Thymus (tissue), 11 donors: ENCODE data around the gene DOCK11. TPM values are rescaled to one million over a fixed set of nuclear protein-coding genes. Genes with fewer than 3 reads are reported as not detected.

Experiments
- DNase-seq, 9 donors: peaks; one replicate each; pipeline ENCODE4 v3.0.0-alpha.2; 2013; ENCODE audit warnings: low spot score in 9 of 9, low read depth in 6 of 9, missing footprints in 1 of 9
- H3K27ac ChIP-seq, 2 donors: one replicate each; pipeline ENCODE4 v1.5.1; 2013; ENCODE audit warnings: control low read depth in 1 of 2, low read depth in 1 of 2, low read length in 1 of 2, mild to moderate bottlenecking in 1 of 2, moderate library complexity in 1 of 2
- H3K27me3 ChIP-seq, 2 donors: one replicate each; pipeline ENCODE4 v1.5.1; 2013; ENCODE audit warnings: low read length in 1 of 2; ENCODE audit not compliant: control insufficient read depth in 2 of 2, insufficient read depth in 1 of 2
- H3K36me3 ChIP-seq, 2 donors: one replicate each; pipeline ENCODE4 v1.5.1; 2013; ENCODE audit warnings: low read length in 1 of 2, mild to moderate bottlenecking in 1 of 2, moderate library complexity in 1 of 2; ENCODE audit not compliant: control insufficient read depth in 2 of 2, insufficient read depth in 2 of 2
- H3K4me1 ChIP-seq, 2 donors: one replicate each; pipeline ENCODE4 v1.5.1; 2013; ENCODE audit warnings: low read length in 2 of 2; ENCODE audit not compliant: control insufficient read depth in 2 of 2, insufficient read depth in 2 of 2
- H3K4me3 ChIP-seq, 2 donors: one replicate each; pipeline ENCODE4 v1.5.1; 2013; ENCODE audit warnings: low read length in 2 of 2, control low read depth in 1 of 2, mild to moderate bottlenecking in 1 of 2
- H3K9me3 ChIP-seq, 2 donors: one replicate each; pipeline ENCODE4 v1.5.1; 2013; ENCODE audit warnings: low read length in 1 of 2, mild to moderate bottlenecking in 1 of 2; ENCODE audit not compliant: control insufficient read depth in 2 of 2, insufficient read depth in 1 of 2
- WGBS: extraction: QIAGEN DNeasy Blood & Tissue Kit; methylation state at CpG from one replicate; pipeline ENCODE4 v1.1.7; 2013; 5-methylcytosine and 5-hydroxymethylcytosine counted together
- polyA plus RNA-seq: library from polyadenylated mRNA; stranded (reverse); fragments of 200-250 nt; gene quantifications from one replicate; pipeline ENCODE4 v1.2.3, GENCODE V29; 2013
- total RNA-seq: library from RNA; stranded (reverse); fragments of 120-200 nt; gene quantifications from one replicate; pipeline ENCODE4 v1.2.4, GENCODE V29; 2013
- donor health status: healthy.

Gene DOCK11
- total and polyA plus RNA-seq, 2 donors, result 47.8 to 49.9 TPM

DNA sequence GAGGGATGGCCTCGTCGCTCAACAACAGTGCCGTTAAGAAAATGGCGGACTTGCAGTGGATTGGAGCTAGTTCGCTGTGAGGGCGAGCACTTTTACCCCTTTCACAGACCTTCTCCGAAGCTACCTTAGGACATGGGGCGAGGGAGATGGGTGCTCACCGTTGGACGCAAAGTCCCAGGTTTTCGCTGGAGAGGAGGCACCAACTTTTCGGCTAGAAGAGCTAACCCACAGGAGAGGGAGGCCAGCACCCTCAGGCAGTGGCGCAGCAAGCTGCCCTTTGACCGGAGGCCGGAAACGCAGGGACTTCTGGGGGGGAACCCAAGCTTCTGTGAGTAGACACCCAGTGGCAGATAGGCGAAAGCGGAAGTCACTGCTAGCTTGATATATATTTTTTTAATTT is 138.7 kb downstream of the DOCK11 start:
- Histone ChIP-seq H3K36me3 (peaks cover 3 to 6% of the 10 kb centered on the region in 2 donors), H3K27ac (no peak overlapping the region), H3K9me3 (no peaks in the 10 kb centered on the region), H3K27me3 (no peaks in the 10 kb centered on the region), H3K4me1 (no peaks in the 10 kb centered on the region), H3K4me3 (no peak overlapping the region)
- DNase-seq, result no peak
- 98% methylated on average over 18 of the region's 18 CpGs for WGBS

- Histone ChIP-seq H3K9me3 (no peaks in the 10 kb centered on the region), H3K27ac (no peak overlapping the region), H3K4me3 (no peak overlapping the region), H3K4me1 (no peaks in the 10 kb centered on the region), H3K27me3 (no peaks in the 10 kb centered on the region), H3K36me3 (peaks cover 0 to 10% of the 10 kb centered on the region in 2 donors)
- no peak for DNase-seq
- 91% methylated on average over 2 of the region's 2 CpGs for WGBS
These were observed 142.4 kb downstream of the DOCK11 start for GRCh38 chrX:118637997-118638396.

DNA sequence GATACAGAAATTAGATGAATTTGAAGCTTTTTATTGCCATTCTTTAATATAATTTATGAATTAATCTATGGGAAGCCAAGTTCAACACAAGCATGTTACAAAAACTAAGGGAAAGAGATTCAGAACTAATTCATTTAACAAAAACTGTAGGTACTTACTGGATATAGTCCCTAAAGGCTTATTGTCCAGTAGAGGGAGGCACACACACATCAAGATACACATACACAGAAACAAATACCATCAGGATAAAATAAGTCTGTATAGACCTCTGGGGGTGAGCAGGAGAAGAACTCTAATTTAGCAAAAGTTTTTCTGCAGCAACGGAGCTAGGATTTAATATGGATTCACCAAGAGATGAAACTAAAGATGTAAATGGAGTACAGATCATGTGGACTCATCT is 148.8 kb downstream of the DOCK11 start:
- WGBS, result 98% methylated on average over 1 of the region's 1 CpG
- no peak overlapping the region for H3K27ac ChIP-seq
- DNase-seq, result no peak
- no peaks in the 10 kb centered on the region for H3K27me3 ChIP-seq
- H3K4me3 ChIP-seq, result no peak overlapping the region
- no peaks in the 10 kb centered on the region for H3K9me3 ChIP-seq
- peaks cover 3 to 4% of the 10 kb centered on the region in 2 donors for H3K36me3 ChIP-seq
- no peaks in the 10 kb centered on the region for H3K4me1 ChIP-seq

GRCh38 chrX:118652717-118653116 is 157.1 kb downstream of the DOCK11 start:
- WGBS, result 97% methylated on average over 3 of the region's 3 CpGs
- no peak for DNase-seq
- H3K27me3 ChIP-seq, result no peaks in the 10 kb centered on the region
- H3K4me1 ChIP-seq, result no peaks in the 10 kb centered on the region
- peaks cover 8 to 20% of the 10 kb centered on the region in 2 donors for H3K36me3 ChIP-seq
- no peak overlapping the region for H3K4me3 ChIP-seq
- H3K9me3 ChIP-seq, result no peaks in the 10 kb centered on the region
- H3K27ac ChIP-seq, result no peak overlapping the region

GRCh38 chrX:118654331-118654730 is 158.7 kb downstream of the DOCK11 start:
- peaks cover 8 to 26% of the 10 kb centered on the region in 2 donors for H3K36me3 ChIP-seq
- H3K9me3 ChIP-seq, result no peaks in the 10 kb centered on the region
- no peaks in the 10 kb centered on the region for H3K27me3 ChIP-seq
- no peak overlapping the region for H3K27ac ChIP-seq
- no peak overlapping the region for H3K4me3 ChIP-seq
- no peak for DNase-seq
- H3K4me1 ChIP-seq, result no peaks in the 10 kb centered on the region
- 98% methylated on average over 3 of the region's 3 CpGs for WGBS

GRCh38 chrX:118655561-118656246 is 160.1 kb downstream of the DOCK11 start:
- H3K4me3 ChIP-seq, result no peak overlapping the region
- DNase-seq, result no peak
- H3K9me3 ChIP-seq, result no peaks in the 10 kb centered on the region
- 99% methylated on average over 4 of the region's 4 CpGs for WGBS
- peaks cover 8 to 19% of the 10 kb centered on the region in 2 donors for H3K36me3 ChIP-seq
- no peak overlapping the region for H3K27ac ChIP-seq
- no peaks in the 10 kb centered on the region for H3K27me3 ChIP-seq
- no peaks in the 10 kb centered on the region for H3K4me1 ChIP-seq

GRCh38 chrX:118657413-118657812 is 161.8 kb downstream of the DOCK11 start:
- no peaks in the 10 kb centered on the region for H3K27me3 ChIP-seq
- H3K27ac ChIP-seq, result no peak overlapping the region
- H3K4me3 ChIP-seq, result no peak overlapping the region
- no peaks in the 10 kb centered on the region for H3K9me3 ChIP-seq
- 96% methylated on average over 3 of the region's 3 CpGs for whole genome bisulfite sequencing
- no peaks in the 10 kb centered on the region for H3K4me1 ChIP-seq
- peaks cover 8 to 22% of the 10 kb centered on the region in 2 donors for H3K36me3 ChIP-seq
- no peak for DNase-seq

DNA sequence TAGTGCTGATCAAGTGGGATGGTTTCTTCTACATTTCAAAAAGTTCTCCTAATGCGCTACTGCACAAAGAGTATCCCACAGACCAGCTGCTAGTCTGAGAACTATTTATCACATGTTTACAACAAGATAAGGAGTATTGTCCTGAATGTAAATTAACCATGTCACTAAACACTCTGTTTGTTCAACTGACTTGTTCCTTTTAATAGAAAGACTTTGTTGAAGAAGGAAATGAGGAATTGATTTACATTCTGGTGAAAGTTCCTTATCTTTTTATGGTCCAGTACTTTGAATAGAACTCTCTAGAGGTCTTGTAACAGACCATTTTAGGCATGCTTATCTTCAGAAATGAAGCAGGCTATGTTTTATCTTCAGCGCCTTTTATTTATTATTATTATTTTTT is 164.5 kb downstream of the DOCK11 start:
- H3K4me1 ChIP-seq, result no peaks in the 10 kb centered on the region
- H3K9me3 ChIP-seq, result no peaks in the 10 kb centered on the region
- no peaks in the 10 kb centered on the region for H3K27me3 ChIP-seq
- no peak overlapping the region for H3K27ac ChIP-seq
- H3K36me3 ChIP-seq, result peaks cover 5 to 21% of the 10 kb centered on the region in 2 donors
- WGBS, result 95% methylated on average over 2 of the region's 2 CpGs
- no peak overlapping the region for H3K4me3 ChIP-seq
- DNase-seq, result no peak

DNA sequence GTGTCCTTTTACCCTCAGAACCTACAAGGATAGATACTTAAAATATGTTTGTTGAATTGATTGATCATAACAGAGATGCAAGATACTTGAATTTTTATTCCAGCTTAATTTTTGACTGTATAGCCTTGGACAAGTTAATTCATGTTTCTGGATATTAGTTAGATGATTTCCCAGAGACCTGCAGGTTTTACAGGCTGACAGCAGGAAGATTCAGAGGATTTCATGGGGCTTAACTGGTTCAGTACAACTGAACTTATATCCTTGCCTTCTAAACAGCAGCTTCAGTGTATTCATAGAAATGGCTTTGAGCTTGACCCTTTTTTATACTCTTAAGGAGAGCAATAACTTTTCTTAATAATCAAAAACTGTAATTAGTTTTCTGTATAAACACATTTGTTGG is 169.6 kb downstream of the DOCK11 start:
- H3K9me3 ChIP-seq, result no peaks in the 10 kb centered on the region
- no peaks in the 10 kb centered on the region for H3K4me1 ChIP-seq
- H3K27me3 ChIP-seq, result no peaks in the 10 kb centered on the region
- no peak for DNase-seq
- H3K36me3 ChIP-seq, result peaks cover 0 to 10% of the 10 kb centered on the region in 2 donors
- no peak overlapping the region for H3K4me3 ChIP-seq
- H3K27ac ChIP-seq, result no peak overlapping the region
